ENCODE results near the gene VAPB.
"Not testable (repeated sequence)": the region's sequence is repeated elsewhere in the genome, so short reads cannot be mapped to it uniquely, and the experiment has no call there.

Gene VAPB, protein sequence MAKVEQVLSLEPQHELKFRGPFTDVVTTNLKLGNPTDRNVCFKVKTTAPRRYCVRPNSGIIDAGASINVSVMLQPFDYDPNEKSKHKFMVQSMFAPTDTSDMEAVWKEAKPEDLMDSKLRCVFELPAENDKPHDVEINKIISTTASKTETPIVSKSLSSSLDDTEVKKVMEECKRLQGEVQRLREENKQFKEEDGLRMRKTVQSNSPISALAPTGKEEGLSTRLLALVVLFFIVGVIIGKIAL

DNA sequence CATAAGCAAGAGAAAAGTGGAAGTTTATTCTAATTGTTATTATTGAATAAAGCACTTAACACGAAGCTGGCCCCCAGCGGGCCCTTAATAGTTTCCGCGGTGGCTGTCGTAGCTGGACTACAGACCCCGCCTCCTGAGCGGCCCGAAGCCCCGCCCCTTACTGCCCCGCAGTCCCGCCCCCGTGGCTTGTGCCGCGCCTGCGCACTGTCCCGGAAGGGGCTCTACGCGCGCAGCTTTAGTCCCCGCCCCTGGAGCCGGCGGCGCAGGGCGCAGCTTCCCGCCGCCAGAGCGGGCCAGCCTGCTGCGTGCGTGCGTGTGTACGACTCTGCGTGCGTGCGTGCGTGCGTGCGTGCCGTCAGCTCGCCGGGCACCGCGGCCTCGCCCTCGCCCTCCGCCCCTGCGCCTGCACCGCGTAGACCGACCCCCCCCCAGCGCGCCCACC lies at the start of gene VAPB:
VAPB (plus strand) TSS at position 348 of the 442 bp plus-strand sequence. CDS start 231 bp downstream, outside the sequence.
- DNase-seq: peak; percentile 95 to 97

DNA sequence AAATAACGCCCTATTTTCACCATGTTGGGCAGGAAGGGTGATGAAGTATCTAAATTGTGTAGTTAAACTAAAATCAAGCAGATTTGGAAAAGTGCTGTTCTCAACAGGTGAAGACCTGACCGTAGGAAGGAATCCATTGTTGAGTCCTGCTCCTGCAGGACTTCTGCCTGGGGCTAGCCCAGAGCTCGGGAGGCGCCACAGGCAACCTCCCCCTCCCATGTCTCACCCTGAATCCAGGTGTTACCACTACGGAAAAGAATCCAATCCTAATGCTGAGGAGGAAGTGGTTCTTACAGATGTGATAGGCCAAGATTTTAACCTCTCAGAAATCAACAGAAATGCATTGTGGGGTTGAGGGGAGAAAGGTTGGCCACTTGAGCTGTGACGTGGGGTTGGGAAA lies 49.3 kb upstream of the VAPB start:
- no peak for DNase-seq

DNA sequence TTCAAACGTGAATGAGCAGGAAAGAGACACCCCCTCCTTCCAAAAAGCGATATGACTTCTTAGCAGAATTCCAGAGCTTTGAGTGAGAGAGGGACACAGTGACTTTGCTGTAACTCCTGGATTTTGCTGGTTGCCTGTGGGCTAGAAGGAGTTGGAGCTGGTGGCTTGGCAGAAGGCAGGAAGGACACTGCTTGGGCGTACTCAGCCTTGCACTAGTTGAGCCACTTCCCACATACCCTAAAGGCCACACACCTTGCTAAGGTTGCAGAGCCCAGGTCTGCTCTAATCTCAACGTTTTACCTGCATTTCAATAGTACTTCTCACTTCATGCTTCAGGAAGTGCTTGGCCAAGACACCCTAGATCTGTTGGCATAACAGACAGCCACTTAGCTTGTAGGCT lies 48.9 kb upstream of the VAPB start:
- no peak for DNase-seq

DNA sequence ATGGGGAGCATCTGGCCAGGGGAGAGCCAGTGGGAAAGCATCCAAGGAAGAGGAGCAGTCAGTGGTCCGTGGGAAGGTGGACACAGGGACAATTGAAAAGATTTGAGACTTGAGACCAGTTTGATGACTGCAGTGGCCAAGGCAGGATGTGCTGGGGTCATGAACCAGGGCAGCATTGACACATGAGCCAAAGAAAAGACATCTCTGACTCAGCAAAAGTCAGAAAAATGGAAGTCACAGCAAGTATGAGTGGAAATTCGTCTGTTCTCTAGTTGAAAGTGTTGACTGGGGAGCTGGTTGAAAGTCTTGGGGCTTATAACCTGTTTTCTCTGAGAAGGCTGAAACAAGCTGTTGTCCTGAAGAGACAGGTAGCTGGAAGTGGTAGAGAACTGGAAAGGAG lies 48.2 kb upstream of the VAPB start:
- no peak for DNase-seq

DNA sequence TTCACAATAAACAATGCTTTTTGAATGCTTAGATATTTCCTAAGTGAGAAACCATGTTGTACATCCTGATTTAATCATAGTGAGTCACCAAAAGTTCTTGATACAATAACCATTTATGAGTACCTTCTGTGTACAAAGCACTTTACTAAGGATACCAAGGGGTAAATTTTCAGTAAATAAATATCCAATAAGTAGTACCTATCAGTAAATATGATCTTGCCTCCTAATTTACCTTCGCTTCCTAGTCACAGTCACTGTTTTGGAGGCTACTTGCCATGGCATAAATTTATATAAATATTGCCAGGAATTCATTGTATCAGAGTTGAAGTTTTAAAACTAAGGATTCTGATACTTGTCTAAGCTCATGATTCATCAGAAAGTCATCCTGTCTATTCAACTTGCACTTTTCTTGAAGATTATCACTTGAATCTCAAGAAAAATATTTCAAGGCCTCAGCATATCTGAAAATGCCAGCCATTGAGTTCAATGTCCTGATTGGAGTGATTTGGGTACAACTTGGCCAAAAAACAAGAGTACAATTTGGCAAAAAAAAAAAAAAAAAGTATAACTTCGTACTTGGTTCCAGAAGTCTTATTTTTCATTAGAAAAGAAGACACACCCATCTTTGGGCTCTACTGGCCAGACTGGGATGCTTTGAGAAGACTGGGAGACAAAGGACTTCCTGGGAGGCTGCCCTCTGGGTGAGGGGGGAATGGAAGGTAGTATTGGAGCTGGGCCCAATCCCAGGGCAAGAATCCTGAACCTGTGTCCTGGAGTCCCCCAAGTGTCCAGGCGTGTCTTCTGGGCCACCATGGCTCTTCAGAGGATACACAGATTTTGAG lies 46.7 kb upstream of the VAPB start:
- no peak for DNase-seq

DNA sequence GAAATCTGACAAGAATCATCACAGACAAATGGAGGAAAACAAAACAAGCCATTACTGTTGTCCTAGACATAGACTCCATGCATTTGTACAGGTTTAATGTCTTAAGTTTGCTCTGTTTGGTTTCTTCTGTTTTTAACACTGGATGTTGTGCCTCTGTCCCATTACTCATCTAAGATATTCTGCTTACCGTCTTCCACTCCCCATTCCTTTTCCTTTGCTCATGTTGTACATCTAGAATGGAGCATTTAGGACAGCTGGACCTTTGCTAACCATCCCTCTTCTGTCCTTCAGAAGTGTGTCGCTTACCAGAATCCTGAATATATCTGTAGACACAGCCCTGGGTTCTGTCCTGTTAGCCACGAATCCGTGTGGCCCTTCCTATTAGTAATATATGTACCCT lies 44.3 kb upstream of the VAPB start:
- DNase-seq: no peak

DNA sequence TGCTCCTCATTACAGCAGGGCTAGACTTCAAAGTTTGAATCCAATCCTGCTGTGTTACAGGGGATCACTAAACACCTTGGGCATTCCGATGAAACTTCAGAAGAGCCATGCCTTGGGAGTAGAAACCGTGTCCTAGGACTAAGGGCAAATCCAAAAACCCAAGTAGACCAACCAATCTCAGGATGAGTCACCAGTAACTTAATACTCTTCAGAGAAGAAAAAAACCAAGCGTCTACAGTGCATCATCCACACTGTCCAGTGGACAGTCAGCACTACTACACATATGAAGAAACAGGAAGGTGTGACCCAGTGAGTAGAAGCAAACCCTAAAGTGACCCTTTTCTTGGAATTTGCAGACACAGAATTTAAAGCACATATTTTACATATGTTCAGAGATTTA lies 39.5 kb upstream of the VAPB start:
- no peak for DNase-seq

DNA sequence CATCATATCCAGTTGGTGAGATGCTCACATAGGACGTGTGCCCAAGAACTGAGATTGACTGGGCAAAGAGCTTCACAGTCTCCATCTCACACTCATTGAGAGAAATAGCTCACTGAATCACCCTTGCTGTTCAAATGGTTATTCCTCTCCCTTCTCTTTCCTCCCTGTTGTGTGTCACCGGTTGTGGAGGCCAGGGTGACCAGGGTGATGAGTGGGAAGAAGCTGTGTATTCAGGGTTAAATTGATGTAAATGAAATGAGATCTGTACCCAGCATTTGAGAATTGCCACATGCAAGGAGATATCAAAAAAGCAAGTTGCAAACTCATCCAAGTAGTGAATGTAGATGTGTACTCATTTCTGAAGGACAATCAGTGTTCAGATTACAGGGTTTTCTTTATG lies 36.6 kb upstream of the VAPB start:
- DNase-seq: no peak

DNA sequence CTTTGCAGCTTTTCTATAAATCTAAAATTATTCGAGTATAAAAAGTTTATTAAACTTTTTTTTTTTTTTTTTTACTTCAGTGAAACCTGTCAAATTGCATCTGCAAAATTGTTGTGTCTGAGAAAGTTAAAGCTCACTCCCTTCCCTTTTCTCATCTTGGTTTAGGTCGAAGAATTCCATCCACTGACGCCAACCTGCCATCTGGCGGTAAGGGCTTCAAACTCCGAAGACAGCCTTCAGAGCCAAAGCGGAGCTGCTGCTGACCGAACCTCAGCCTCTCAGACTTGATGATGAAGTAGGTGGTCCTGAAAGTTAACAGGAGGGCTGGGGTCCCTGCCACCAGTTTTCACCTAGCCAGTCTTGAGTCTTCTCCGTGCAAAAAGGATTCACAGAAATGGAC lies 29.6 kb upstream of the VAPB start:
- no peak for DNase-seq

DNA sequence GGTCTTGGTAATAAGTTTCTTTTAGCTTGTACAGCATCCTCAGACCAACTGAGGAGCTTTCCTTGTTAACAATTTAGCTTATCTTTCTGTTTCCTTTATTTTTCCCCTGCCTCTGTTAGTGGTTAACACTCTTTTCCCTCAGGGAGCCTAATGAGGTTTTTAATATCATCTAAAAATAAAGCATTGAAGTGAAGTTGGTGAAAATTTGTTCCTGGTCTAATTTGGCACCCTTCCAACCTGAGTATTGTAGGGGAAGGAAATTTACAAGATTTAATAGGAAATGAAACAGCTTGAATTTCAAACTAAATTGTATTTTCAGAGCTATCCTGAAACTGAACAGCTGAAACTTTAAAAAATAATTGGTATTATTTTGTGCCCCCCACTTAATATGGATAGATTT lies 28.1 kb upstream of the VAPB start:
- no peak for DNase-seq

DNA sequence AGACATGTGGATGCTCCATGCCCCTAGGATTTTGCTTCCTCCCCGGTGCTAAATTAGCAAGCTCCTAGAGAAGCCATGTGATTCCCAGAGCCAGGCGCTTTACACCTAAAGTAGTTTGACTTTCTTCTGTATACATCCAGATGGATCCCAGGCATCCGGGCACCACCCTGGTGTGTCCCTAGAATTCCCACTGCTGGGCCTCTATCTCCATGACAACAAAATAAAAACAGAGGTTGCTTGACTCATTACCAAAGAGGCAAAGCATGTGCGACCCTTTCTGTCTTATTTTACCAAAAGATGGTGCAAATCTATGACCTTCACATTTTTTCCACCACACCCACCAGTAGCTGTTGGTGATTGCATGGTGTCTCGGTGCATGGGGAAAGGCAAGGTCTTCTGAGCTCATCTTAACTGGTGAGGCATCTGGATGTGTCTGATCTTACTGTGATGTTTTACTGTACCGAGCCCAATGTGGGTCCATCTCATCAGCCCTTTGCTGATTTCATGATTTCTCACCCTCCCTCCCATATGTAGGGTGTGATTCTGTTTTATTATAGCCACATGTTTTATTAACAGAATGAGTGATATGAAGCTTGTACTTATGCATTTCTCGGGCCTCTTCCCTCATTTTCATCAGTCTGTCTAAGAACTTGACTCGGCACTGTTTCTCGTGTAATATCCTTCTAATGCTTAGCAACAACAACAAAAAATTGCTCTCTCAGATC lies 27.4 kb upstream of the VAPB start:
- no peak for DNase-seq

DNA sequence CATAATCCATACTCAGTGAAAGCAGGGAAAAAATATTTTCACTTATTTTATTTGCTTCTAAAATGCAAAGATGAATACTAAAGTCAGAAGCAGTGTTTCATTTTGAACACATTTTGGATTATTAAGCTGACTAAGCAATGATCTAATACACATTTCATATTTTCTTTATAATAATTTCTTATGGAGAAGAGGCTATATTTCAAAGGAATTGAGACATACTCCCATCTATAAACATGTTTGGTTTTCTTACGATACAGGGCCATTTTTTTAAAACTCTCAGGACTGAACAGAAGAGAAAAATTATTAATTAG lies 26.9 kb upstream of the VAPB start:
- DNase-seq: no peak

DNA sequence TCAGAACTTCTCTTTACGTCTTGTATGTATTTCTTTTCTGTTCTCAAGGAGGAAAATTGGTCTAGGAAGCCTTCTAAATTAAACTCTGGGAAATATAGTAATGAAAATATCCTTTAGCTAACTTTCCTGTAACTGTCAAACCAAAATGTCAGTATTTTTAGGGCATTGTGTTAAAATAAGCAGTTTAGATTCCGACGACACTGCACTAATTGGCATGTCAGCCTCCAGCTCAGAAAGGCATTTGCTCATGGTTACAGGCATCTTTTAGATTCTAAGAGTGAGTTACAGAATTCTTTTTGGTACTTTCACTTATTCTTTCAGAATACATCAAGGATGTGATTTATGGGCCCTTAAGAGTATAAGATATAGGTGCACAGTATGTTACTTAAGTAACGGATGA lies 26.1 kb upstream of the VAPB start:
- no peak for DNase-seq

DNA sequence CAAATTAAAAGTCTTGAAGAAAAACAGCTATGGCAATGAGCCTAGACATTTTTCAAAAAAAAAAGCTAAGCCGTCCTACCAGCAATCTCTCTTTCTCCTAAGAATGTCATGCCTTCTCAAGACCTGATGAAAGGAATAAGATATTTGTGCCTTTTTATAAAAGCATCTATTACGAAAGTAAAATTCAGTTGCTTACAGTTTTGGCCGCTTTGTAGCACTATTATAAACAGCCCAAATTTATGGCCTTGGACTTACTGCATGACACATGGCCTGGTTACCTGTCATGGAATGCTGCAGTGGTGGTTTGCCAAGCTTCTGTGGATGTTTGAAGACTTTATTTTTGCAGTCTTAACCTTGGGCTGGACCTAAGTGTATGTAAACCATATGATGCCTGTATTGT lies 22.2 kb upstream of the VAPB start:
- DNase-seq: no peak

DNA sequence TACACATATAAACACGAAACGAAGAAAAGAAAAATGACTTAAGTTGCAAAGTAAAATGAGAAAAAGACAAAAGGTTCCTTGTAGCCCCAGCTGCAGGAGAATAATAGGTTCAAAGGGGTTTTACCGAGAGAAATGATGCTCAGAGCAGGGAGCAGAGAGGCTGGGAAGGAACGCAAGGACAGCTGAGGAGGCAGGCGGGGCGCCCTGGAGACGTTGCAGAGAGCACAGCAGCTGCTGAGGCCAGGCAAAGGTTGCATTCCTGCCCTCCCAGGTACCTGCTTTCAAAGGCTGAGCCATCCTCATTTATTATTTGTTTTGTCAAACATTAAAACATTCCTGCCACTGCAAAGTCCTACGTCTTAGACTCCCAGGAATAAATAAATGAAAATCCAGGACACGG lies 16.2 kb upstream of the VAPB start:
- DNase-seq: no peak

DNA sequence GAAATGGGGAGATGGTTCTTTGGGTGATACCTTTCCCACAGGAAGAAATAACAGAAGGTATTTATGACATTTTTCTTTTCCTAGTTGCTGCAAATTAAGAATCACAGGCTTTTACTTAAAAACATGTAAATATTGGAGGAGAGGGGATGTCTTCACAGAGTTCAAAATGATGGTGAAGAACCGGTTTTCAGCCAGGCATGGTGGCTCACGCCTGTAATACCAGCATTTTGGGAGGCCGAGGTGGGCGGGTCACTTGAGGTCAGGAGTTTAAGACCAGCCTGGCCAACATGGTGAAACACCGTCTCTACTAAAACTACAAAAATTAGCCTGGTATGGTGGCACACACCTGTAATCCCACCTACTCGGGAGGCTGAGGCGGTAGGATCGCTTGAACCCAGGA lies 15.7 kb upstream of the VAPB start:
- not testable (repeated sequence) for DNase-seq

DNA sequence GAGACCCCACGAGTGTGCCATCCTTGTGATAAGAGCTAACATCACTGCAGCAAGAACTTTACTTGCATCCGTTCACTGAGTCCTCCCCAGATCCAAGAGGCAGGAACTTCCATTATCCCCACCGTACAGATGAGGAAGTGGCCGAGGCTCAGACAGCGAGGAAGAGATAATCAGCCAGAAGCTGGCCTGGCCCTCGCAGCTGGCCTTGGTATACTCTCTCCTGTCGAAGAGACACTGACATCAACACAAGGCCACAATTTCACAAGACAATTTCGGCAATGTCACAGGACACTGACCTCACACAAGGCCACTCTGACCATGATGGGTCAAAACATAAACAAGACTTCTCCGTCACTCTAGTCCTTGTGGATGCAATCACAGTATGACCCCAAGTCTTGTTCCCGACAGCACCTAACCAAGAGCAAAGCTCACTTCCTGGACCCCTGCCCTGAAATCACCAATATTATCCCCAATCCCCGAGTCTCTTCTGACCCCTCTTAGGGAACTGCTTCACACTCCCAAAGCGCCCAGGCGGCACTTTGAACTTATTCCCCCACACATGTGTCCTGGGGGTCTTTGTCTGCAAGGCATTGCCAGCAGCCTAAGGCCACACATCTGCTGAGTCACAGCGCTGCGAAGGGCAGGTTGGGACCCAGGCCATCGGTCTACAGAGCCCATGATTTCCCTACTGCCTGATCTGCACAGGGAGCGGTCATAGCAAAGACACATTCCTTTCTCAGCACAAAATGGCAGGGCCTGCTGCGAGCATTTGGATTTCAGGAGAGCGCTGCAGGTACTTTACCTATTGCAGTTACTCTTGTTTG lies 14.8 kb upstream of the VAPB start:
- DNase-seq: no peak

DNA sequence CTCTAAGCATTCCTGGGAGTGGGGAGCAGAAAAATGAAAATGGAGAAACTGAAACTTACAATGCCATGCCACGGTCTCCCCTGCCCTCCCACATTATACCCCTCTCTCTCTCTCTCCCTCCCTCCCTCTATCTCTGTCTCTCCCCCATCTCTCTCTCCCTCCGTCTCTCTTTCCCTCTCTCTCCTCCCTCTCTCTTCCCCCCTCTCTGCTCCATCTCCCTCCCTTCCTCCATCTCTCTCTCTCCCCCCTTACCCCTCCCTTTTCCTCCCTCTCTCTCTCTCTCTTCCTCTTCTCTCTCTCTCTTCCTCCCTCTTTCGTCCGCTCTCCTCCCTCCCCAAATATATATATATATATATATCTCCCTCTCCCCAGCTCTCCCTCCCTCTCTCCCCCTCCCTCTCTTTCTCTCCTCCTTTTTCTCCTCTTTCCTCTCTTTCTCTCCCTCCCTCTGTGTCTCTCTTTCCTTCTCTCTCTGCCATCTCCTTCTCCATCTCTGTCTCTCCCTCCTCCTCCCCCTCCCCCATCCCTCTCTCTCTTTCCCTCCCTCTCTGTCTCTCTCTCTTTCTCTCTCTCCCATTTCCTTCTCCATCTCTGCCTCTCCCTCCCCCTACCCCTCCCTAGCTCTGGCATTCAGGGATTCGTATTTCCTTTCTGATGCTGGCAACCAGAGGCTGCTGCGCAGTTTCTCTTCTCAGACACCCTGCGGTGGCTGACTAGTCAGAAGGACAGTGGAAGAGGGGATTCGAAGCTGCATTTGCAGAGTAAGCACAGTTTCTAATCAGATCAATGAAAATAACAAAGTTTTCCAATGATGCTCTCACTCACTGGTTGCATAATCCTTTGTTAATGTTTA lies 13.9 kb upstream of the VAPB start:
- DNase-seq: no peak

DNA sequence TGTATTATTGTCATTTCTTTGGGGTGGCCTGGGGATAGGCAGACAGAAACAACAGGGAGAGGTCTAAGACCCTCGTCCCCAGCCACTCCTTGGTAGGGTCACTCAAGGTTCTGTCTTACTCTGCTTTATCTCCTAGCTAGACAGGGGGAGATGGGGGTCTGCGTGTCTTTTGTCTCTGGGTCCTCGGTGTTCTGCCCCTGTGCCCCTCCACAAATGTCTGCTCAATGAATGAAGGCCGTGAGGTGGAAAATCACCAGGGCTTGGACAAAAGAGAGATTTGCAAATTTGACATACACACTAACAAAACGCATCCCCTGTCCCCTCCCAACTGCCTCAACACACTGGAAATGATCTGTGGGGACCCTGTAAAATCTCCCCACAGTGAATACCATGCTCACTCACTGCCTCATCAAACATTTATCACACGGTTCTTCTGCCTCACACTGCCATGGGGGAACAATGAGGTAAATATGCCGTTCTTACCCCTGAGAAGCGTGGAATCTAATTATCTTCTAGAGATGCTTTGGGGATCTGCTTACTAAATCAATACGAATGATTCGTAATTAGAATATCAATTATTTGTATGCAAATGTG lies 13.2 kb upstream of the VAPB start:
- no peak for DNase-seq

DNA sequence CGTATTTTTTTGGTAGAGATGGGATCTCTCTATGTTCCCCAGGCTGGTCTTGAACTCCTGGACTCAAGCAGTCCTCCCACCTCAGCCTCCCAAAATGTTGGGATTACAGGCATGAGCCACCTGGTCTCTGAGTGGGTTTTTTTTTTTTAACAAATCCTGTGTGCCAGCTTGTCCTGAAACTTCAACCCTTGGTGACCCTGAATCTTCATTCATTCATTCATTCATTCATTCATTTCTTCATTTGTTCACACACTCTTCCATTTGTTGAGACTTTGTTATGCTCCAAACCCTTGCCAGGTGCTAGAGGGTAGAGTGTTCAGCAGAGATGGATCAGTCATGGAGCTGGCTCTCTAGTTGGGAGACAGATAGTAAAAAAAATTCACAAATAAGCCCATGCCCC lies 12.0 kb upstream of the VAPB start:
- no peak for DNase-seq

DNA sequence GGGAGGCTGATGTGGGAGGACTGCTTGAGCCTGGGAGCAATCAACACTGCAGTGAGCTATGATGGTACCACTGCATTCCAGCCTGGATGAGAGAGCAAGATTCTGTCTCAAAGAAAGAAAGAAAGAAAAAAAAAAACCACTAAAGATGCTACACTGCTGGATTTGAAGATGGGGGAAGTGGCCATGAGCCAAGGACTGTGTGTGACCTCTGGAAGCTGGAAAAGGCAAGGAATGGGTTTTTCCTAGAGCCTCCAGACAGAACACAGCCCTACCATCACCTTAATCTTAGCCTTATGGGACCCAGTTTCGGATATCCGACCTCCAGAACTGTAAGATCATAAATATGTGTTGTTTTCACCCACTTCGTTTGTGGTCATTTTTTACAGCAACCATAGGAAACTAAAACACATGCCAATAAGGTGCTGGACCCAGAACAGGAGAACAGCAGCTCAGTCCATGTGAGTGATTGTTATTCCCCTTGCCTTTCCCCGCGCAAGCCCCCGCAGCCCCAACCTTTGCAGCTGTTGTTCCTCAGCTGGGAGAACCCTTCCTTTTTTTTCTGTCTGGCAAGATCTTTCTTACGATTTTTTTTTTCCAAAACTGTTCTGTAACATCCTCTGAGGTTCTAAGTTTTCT lies 11.1 kb upstream of the VAPB start:
- no peak for DNase-seq

All from stimulated activated CD4-positive, alpha-beta T cell treated with anti-CD3 and anti-CD28 coated beads, Interleukin-4, amount 100 ng/mL, for 4 hours (primary cell).